Measurements from ENCODE around the gene EID3. TPM values are rescaled to one million over a fixed set of nuclear protein-coding genes. Genes with fewer than 3 reads are reported as not detected.
A peak's percentile ranks its signal among the peaks of the same experiment; 100 is the strongest.

Gene EID3
- total RNA-seq, 1 donor from 2014 or later = 4.4 TPM

DNA sequence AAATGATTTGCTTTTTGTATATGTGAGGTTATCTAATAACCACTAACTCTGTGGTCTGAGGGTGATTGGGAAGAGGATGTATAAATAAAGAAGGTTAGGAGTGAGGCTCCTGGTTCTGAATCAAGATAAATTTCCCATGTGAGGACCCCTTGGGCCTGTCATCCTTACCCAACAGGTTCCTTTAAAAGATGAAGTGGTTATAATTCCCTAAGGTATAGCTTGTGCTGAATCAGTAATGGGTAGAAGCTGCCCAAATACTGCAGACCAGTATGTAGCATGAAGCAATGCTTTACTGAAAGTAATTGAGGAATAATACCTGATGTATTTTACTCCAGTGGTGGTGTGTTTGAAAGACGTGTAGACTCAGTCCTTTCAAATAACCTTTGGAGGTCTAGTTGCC, 8.7 kb downstream of the EID3 start:
- DNase-seq (no peak), ATAC-seq (no peak)
- Histone ChIP-seq H3K27ac (no peak overlapping the region), H3K4me1 (peaks cover 6% of the 10 kb centered on the region), H3K9me3 (no peaks in the 10 kb centered on the region), H3K27me3 (no peaks in the 10 kb centered on the region), H3K4me3 (no peak overlapping the region), H3K36me3 (peaks cover 63% of the 10 kb centered on the region)
- intact Hi-C loops (cut with DNase I) = no loop called here
- TF ChIP-seq, protein P1, sequence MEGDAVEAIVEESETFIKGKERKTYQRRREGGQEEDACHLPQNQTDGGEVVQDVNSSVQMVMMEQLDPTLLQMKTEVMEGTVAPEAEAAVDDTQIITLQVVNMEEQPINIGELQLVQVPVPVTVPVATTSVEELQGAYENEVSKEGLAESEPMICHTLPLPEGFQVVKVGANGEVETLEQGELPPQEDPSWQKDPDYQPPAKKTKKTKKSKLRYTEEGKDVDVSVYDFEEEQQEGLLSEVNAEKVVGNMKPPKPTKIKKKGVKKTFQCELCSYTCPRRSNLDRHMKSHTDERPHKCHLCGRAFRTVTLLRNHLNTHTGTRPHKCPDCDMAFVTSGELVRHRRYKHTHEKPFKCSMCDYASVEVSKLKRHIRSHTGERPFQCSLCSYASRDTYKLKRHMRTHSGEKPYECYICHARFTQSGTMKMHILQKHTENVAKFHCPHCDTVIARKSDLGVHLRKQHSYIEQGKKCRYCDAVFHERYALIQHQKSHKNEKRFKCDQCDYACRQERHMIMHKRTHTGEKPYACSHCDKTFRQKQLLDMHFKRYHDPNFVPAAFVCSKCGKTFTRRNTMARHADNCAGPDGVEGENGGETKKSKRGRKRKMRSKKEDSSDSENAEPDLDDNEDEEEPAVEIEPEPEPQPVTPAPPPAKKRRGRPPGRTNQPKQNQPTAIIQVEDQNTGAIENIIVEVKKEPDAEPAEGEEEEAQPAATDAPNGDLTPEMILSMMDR (IDR thresholded peaks at IDR 0.05) = no peak

DNA sequence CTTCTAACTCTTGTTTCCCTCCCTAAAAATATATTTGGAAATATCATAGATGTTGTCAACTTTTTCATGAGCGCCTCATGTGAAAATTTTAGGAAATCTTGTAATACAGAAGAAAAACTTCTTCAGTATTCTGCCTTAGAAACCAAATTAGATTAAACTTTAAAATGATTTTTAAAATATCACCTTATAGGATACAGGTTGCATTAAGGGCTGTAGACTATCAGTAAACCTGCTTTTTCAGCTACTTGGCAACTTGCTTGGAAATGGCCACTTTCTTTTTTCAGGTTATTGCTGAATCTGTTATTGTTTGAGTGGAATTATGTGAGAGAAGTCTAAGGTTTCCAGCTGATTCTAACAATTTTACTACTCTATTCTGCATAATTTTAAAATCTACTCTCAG, 9.1 kb downstream of the EID3 start:
- no peak overlapping the region for H3K4me3 ChIP-seq

GRCh38 chr12:104313568-104314241, 10.2 kb downstream of the EID3 start:
- ATAC-seq (no peak), DNase-seq (no peak)
- Histone ChIP-seq H3K27me3 (no peaks in the 10 kb centered on the region), H3K4me1 (no peaks in the 10 kb centered on the region), H3K9me3 (no peaks in the 10 kb centered on the region), H3K36me3 (peaks cover 77% of the 10 kb centered on the region), H3K4me3 (no peak overlapping the region), H3K27ac (no peak overlapping the region)
- intact Hi-C loops (cut with DNase I) = no loop called here
- TF ChIP-seq, protein P1 (IDR thresholded peaks at IDR 0.05) = no peak

More for the DNA sequence above, 9.1 kb downstream of the EID3 start:
- H3K4me1 ChIP-seq = peaks cover 1% of the 10 kb centered on the region
- no peak for ATAC-seq
- peaks cover 67% of the 10 kb centered on the region for H3K36me3 ChIP-seq
- intact Hi-C loops (cut with DNase I) = no loop called here
- H3K9me3 ChIP-seq = no peaks in the 10 kb centered on the region
- H3K27ac ChIP-seq = no peak overlapping the region
- TF ChIP-seq, protein P1 (IDR thresholded peaks at IDR 0.05) = no peak
- DNase-seq = no peak
- no peaks in the 10 kb centered on the region for H3K27me3 ChIP-seq

GRCh38 chr12:104314242-104314614, 10.7 kb downstream of the EID3 start:
- intact Hi-C loops (cut with DNase I) = no loop called here
- Histone ChIP-seq H3K27me3 (no peaks in the 10 kb centered on the region), H3K4me3 (no peak overlapping the region), H3K27ac (no peak overlapping the region), H3K9me3 (no peaks in the 10 kb centered on the region), H3K36me3 (peaks cover 82% of the 10 kb centered on the region), H3K4me1 (no peaks in the 10 kb centered on the region)
- DNase-seq (no peak), ATAC-seq (peak; percentile 51)
- TF ChIP-seq, protein P1 (IDR thresholded peaks at IDR 0.05) = no peak

GRCh38 chr12:104315326-104316224, 12.0 kb downstream of the EID3 start:
- ATAC-seq = no peak
- Histone ChIP-seq H3K27ac (no peak overlapping the region), H3K4me1 (no peaks in the 10 kb centered on the region), H3K4me3 (no peak overlapping the region), H3K27me3 (no peaks in the 10 kb centered on the region), H3K36me3 (peaks cover 95% of the 10 kb centered on the region), H3K9me3 (no peaks in the 10 kb centered on the region)
- DNase-seq = no peak
- TF ChIP-seq, protein P1 (IDR thresholded peaks at IDR 0.05) = no peak
- intact Hi-C loops (cut with DNase I) = no loop called here

Measured in upper lobe of right lung (tissue), 1 donor.